Measurements from ENCODE around the gene SKP2.
"Not testable (repeated sequence)": the region's sequence is repeated elsewhere in the genome, so short reads cannot be mapped to it uniquely, and the experiment has no call there.

The SKP2 gene

GRCh38 chr5:36151434-36152323 is at the start of gene SKP2, which contains the start of gene LMBRD2:
Gene SKP2, plus strand, starts transcription at chr5:36152111. Its CDS starts 152 bp downstream, at chr5:36152263.
Gene LMBRD2, minus strand, starts transcription at chr5:36151887. Its CDS starts 8,538 bp downstream, at chr5:36143349.
- peak; percentile 74 for DNase-seq (ENCODE audit: insufficient read length, low spot score)
- FAIRE-seq = no peak
- no peak for TF ChIP-seq CTCF (IDR thresholded peaks at IDR 0.05; ENCODE audit: insufficient read depth, missing control alignments)

- FAIRE-seq = no peak
Observed at GRCh38 chr5:36105819-36106218, 46.1 kb upstream of the SKP2 start.

GRCh38 chr5:36108758-36109460 is 43.0 kb upstream of the SKP2 start:
- no peak for TF ChIP-seq CTCF (IDR thresholded peaks at IDR 0.05; ENCODE audit: insufficient read depth, missing control alignments)
- DNase-seq (ENCODE audit: insufficient read length, low spot score) = no peak
- FAIRE-seq = no peak

More at GRCh38 chr5:36105819-36106218, 46.1 kb upstream of the SKP2 start:
- TF ChIP-seq CTCF (IDR thresholded peaks at IDR 0.05; ENCODE audit: insufficient read depth, missing control alignments) = no peak
- no peak for DNase-seq (ENCODE audit: insufficient read length, low spot score)

- no peak for TF ChIP-seq CTCF (IDR thresholded peaks at IDR 0.05; ENCODE audit: insufficient read depth, missing control alignments)
- FAIRE-seq (no peak), DNase-seq (ENCODE audit: insufficient read length, low spot score) (no peak)
Observed at GRCh38 chr5:36111238-36111637, 40.7 kb upstream of the SKP2 start.

GRCh38 chr5:36125868-36126267 is 26.0 kb upstream of the SKP2 start:
- FAIRE-seq (no peak), DNase-seq (ENCODE audit: insufficient read length, low spot score) (no peak)
- TF ChIP-seq CTCF (IDR thresholded peaks at IDR 0.05; ENCODE audit: insufficient read depth, missing control alignments) = no peak

- FAIRE-seq = no peak
- no peak for DNase-seq (ENCODE audit: insufficient read length, low spot score)
- TF ChIP-seq CTCF (IDR thresholded peaks at IDR 0.05; ENCODE audit: insufficient read depth, missing control alignments) = no peak
Observed at GRCh38 chr5:36128795-36129194, 23.1 kb upstream of the SKP2 start.

GRCh38 chr5:36129666-36130065 is 22.2 kb upstream of the SKP2 start:
- not testable (repeated sequence) for FAIRE-seq; DNase-seq (ENCODE audit: insufficient read length, low spot score)

- FAIRE-seq; DNase-seq (ENCODE audit: insufficient read length, low spot score): not testable (repeated sequence)
Observed at GRCh38 chr5:36133009-36133408, 18.9 kb upstream of the SKP2 start.
